Tibial nerve (tissue), 4 donors: ENCODE data around the gene ZNF474. TPM values are rescaled to one million over a fixed set of nuclear protein-coding genes. Genes with fewer than 3 reads are reported as not detected.

ENCODE experiments used
- DNase-seq, 2 donors: peaks; one replicate each; pipeline ENCODE4 v3.0.0-alpha.2; 2019; ENCODE audit warnings: low spot score in 2 of 2
- H3K27ac ChIP-seq, 4 donors: fragments of 200-600 bp; sonication (generic) in 3 of 4; one replicate each; pipeline ENCODE4 v1.5.1; 2017 to 2019; ENCODE audit warnings: mild to moderate bottlenecking in 1 of 4
- H3K27me3 ChIP-seq, 2 donors: fragments of 200-600 bp; sonication (generic) in 1 of 2; one replicate each; pipeline versions ENCODE4 v1.5.1 to v1.6.0; 2017 to 2019
- H3K36me3 ChIP-seq, 3 donors: fragments of 200-600 bp; sonication (generic); one replicate each; pipeline ENCODE4 v1.5.1; 2018 to 2019
- H3K4me1 ChIP-seq, 4 donors: fragments of 200-600 bp; sonication (generic) in 3 of 4; one replicate each; pipeline ENCODE4 v1.5.1; 2017 to 2019
- H3K4me3 ChIP-seq, 4 donors: fragments of 200-600 bp; sonication (generic) in 3 of 4; one replicate each; pipeline ENCODE4 v1.5.1; 2017 to 2019; ENCODE audit warnings: mild to moderate bottlenecking in 1 of 4, moderate library complexity in 1 of 4
- H3K9me3 ChIP-seq, 4 donors: fragments of 200-600 bp; sonication (generic) in 3 of 4; one replicate each; pipeline ENCODE4 v1.5.1; 2017 to 2019
- EP300 ChIP-seq, 2 donors: sonication (generic); formaldehyde crosslinking; IDR thresholded peaks; one replicate each; pipeline ENCODE4 v1.6.1; 2017; ENCODE audit warnings: antibody characterized with exemption in 2 of 2, mild to moderate bottlenecking in 1 of 2
- POLR2A ChIP-seq, 2 donors: fragments of 450-650 bp; IDR thresholded peaks; one replicate each; pipeline ENCODE4 v1.6.1; 2017; ENCODE audit warnings: antibody characterized with exemption in 2 of 2, mild to moderate bottlenecking in 2 of 2, moderate library complexity in 2 of 2
- WGBS, 2 donors: methylation state at CpG; one replicate each; pipeline ENCODE4 v1.1.5; 2018; 5-methylcytosine and 5-hydroxymethylcytosine counted together
- total RNA-seq, 4 donors: library from RNA; depleted of rRNA; stranded (reverse); fragments of >200 nt; gene quantifications; one replicate each; pipeline ENCODE4 v1.1.0, GENCODE V29; 2016
- TF ChIP-seq, protein P1 (sequence below), 5 experiments: fragments of 200-600 bp in 3 of 5; fragments of 450-650 bp in 2 of 5; sonication (generic) in 3 of 5; IDR thresholded peaks; one replicate each; pipeline ENCODE4 v1.5.1; 2016 to 2019; ENCODE audit warnings: antibody characterized with exemption in 5 of 5, mild to moderate bottlenecking in 3 of 5, moderate library complexity in 2 of 5

Gene ZNF474
- total RNA-seq, 4 donors from 2014 or later = 1.5 to 1.8 TPM; not detected in 2

DNA sequence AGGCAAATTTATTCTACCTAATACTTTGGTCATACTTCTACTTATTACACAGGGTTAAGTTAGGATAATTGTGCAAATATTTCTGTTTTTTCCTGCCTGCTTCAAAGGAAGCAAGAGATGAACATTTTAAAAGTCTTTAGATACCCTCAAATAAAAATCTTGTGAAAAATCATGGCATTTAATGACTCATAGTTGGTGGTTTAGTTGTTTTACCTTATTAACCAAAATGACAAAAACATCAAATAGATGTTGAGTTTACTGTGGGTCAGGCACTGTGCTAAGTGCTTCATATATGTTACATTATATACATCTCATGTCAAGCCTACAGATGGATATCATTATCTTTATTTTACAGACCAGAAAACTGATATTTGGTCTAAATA is 54.4 kb downstream of the ZNF474 start:
- Histone ChIP-seq H3K4me1 (peaks cover 0 to 28% (median 0%) of the 10 kb centered on the region in 4 donors), H3K4me3 (no peak overlapping the region), H3K9me3 (no peaks in the 10 kb centered on the region), H3K27ac (peak overlapping the region in 2 of 4 donors; percentile 70 to 75), H3K27me3 (no peaks in the 10 kb centered on the region), H3K36me3 (no peaks in the 10 kb centered on the region)
- DNase-seq = no peak
- TF ChIP-seq EP300 (IDR thresholded peaks at IDR 0.05) (no peak), POLR2A (IDR thresholded peaks at IDR 0.05) (no peak)
- TF ChIP-seq, protein P1, sequence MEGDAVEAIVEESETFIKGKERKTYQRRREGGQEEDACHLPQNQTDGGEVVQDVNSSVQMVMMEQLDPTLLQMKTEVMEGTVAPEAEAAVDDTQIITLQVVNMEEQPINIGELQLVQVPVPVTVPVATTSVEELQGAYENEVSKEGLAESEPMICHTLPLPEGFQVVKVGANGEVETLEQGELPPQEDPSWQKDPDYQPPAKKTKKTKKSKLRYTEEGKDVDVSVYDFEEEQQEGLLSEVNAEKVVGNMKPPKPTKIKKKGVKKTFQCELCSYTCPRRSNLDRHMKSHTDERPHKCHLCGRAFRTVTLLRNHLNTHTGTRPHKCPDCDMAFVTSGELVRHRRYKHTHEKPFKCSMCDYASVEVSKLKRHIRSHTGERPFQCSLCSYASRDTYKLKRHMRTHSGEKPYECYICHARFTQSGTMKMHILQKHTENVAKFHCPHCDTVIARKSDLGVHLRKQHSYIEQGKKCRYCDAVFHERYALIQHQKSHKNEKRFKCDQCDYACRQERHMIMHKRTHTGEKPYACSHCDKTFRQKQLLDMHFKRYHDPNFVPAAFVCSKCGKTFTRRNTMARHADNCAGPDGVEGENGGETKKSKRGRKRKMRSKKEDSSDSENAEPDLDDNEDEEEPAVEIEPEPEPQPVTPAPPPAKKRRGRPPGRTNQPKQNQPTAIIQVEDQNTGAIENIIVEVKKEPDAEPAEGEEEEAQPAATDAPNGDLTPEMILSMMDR (IDR thresholded peaks at IDR 0.05) = no peak

DNA sequence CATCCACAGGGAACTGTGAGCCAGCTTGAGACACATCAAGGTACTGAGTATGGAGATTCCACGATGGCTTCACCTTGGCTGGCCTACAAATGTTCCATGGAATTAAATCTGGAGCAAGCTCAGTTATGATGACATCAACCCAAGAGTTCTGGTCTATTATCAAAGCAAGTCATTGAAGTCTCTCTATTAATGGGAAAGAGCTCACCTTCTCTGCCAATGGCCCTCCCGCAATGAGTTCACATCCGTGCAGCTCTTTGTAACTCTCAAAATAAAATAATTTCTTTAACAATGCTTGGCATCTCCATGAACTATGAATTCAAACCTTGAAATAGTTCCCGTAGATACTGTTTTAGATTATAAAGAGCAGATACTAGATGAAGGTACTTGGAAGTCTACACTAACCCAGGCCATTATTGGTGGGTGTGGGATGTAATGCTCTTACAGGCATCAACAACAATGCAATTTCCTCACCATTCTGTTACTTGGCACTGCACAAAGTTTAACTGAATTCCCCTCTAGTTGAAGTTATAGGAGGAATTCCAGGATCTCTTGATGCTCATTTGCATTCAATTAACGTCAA is 55.4 kb downstream of the ZNF474 start:
- Histone ChIP-seq H3K4me3 (no peak overlapping the region), H3K4me1 (peaks cover 0 to 28% (median 0%) of the 10 kb centered on the region in 4 donors), H3K27me3 (no peaks in the 10 kb centered on the region), H3K9me3 (no peaks in the 10 kb centered on the region), H3K36me3 (no peaks in the 10 kb centered on the region), H3K27ac (peak overlapping the region in 1 of 4 donors; percentile 4)
- no peak for TF ChIP-seq POLR2A (IDR thresholded peaks at IDR 0.05)
- no peak for TF ChIP-seq EP300 (IDR thresholded peaks at IDR 0.05)
- TF ChIP-seq, protein P1 (IDR thresholded peaks at IDR 0.05) = no peak
- WGBS, 2 donors = 88 to 89% methylated on average over 5 of the region's 5 CpGs
- no peak for DNase-seq

GRCh38 chr5:122187426-122187825 is 58.1 kb downstream of the ZNF474 start:
- H3K4me1 ChIP-seq = peaks cover 0 to 16% (median 0%) of the 10 kb centered on the region in 4 donors
- WGBS, 2 donors = 79 to 86% methylated on average over 3 of the region's 3 CpGs
- H3K36me3 ChIP-seq = no peaks in the 10 kb centered on the region
- no peak for DNase-seq
- no peaks in the 10 kb centered on the region for H3K27me3 ChIP-seq
- H3K4me3 ChIP-seq = no peak overlapping the region
- H3K27ac ChIP-seq = no peak overlapping the region
- no peak for TF ChIP-seq EP300 (IDR thresholded peaks at IDR 0.05)
- no peak for TF ChIP-seq POLR2A (IDR thresholded peaks at IDR 0.05)
- TF ChIP-seq, protein P1 (IDR thresholded peaks at IDR 0.05) = no peak
- no peaks in the 10 kb centered on the region for H3K9me3 ChIP-seq

DNA sequence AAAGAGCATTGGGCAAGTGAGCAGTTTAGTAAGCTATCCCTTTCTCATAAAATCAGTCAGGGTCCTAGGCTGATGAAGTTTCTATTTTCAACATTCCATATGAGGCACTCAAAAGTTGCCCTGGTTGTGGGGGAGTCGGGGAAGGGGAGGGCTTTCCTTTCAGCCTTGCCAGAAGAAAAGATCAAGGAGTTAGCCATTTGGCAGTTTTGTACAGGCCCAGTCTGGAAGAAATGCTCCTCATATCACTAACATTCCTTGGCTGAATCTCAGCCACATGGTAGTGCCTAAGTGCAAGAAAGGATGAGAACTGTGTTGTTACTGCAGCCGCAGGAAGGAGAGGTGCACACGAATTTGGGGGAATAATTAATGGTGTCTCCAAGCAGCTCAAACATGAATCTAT is 60.8 kb downstream of the ZNF474 start:
- H3K36me3 ChIP-seq = no peaks in the 10 kb centered on the region
- no peaks in the 10 kb centered on the region for H3K27me3 ChIP-seq
- no peak overlapping the region for H3K27ac ChIP-seq
- no peaks in the 10 kb centered on the region for H3K4me1 ChIP-seq
- WGBS, 2 donors = 68 to 75% methylated on average over 3 of the region's 3 CpGs
- no peak for DNase-seq
- TF ChIP-seq POLR2A (IDR thresholded peaks at IDR 0.05) = no peak
- TF ChIP-seq, protein P1 (IDR thresholded peaks at IDR 0.05) = no peak
- TF ChIP-seq EP300 (IDR thresholded peaks at IDR 0.05) = no peak
- no peaks in the 10 kb centered on the region for H3K9me3 ChIP-seq
- no peak overlapping the region for H3K4me3 ChIP-seq

DNA sequence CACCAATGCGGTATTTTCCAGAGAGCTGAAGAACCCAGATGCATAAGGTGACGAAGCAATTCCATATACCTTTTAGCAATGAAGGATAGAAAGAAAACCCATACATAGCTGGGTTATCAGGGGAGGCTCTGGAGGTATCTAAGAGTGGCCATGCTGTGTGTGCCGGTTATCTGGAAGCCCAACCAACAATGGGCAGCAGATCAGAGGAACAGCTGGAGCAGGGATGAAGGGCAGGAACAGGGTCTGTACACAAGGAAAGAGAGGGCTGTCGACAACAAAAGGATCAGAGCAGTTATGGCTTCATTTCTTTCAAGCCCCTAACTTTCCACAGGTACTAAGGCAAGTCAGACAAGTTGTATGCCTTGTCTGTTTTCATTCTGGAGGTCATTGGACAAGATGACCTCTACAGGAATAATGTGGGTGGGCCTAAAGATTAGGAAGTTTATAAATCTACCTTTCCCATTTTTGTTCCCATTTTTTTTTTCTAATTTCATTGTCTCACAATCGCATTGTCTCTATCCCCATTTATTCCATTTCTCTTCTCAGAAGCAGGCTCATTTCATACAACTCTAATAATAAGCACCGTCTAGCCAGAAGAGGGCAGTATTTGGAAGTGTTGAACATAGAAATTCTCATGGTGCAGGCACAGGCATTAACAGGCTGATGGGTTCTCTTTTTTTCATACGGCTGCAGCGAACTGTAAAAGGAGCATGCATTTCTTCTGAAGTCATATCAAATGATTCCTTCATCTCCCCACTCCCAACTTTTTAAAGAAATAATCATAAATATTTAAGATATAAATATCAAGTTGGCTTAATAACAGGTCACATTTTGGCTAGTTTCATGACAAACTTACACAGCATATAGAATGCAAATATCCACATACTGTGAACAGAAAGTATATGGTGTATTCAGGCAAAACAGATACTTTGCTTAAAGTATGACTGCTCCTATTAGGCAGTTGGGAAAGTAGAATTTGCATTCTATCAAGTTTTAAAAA is 63.5 kb downstream of the ZNF474 start:
- 47 to 48% methylated on average over 8 of the region's 8 CpGs for WGBS, 2 donors
- no peaks in the 10 kb centered on the region for H3K4me1 ChIP-seq

More for the DNA sequence above, 63.5 kb downstream of the ZNF474 start:
- Histone ChIP-seq H3K27me3 (no peaks in the 10 kb centered on the region), H3K4me3 (no peak overlapping the region), H3K27ac (no peak overlapping the region), H3K36me3 (no peaks in the 10 kb centered on the region), H3K9me3 (no peaks in the 10 kb centered on the region)
- peak in 1 of 2 donors; percentile 86 for DNase-seq
- TF ChIP-seq, protein P1 (IDR thresholded peaks at IDR 0.05) = peak; percentile 45 to 64 (median 48)
- TF ChIP-seq EP300 (IDR thresholded peaks at IDR 0.05) = no peak
